HG03159 (cell line): ENCODE results near the gene SHF.

ENCODE experiments used
- ATAC-seq: cut with Tn5 transposase; IDR thresholded peaks from one replicate; pipeline ENCODE4 v1.9.1; 2021; ENCODE audit warnings: mild to moderate bottlenecking, moderate library complexity; ENCODE audit not compliant: unreplicated experiment

The SHF gene

GRCh38 chr15:45199136-45199810, 11.5 kb upstream of the SHF start:
- ATAC-seq, result peak; percentile 13

DNA sequence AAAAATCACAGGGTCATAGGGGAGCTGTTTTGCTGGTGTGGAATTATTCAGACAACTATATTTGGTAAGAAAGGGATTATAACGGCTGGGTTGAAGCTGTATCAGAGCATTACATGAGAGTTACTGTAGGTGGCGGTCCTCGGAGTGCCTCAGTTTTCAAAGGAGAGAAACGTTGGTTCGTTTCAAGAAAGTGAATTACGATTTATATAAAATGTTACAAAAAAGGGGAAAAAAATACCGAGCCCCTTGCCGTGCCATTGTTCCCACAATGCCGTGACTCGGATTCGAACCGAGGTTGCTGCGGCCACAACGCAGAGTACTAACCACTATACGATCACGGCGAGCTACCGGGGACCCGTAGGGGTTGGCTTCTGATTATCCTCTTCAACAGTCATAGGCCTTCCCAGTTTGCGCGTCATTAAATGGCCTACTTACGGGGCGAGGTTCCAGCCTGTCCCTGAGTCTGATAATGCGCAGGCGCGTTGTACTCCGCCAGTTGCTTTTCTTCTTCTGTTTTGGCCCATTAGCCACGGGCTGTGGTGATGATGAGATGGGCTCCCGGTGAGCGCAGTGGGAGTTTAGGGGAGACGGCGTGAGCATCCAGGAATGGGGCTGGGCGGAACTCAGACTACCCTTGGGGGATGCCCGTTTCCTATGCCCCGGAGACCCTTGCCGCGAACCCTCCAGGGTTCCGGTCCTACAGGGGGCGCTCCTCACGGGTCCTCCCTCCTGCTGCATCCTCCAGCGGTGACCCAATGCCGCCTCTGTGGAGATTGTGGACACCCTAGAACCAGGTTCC, 10.8 kb upstream of the SHF start:
- ATAC-seq, result peak; percentile 66

- no peak for ATAC-seq
Observed at GRCh38 chr15:45197512-45197911, 9.7 kb upstream of the SHF start.

- ATAC-seq, result no peak
Observed at GRCh38 chr15:45187578-45187893, 230 bp downstream of the SHF start.

DNA sequence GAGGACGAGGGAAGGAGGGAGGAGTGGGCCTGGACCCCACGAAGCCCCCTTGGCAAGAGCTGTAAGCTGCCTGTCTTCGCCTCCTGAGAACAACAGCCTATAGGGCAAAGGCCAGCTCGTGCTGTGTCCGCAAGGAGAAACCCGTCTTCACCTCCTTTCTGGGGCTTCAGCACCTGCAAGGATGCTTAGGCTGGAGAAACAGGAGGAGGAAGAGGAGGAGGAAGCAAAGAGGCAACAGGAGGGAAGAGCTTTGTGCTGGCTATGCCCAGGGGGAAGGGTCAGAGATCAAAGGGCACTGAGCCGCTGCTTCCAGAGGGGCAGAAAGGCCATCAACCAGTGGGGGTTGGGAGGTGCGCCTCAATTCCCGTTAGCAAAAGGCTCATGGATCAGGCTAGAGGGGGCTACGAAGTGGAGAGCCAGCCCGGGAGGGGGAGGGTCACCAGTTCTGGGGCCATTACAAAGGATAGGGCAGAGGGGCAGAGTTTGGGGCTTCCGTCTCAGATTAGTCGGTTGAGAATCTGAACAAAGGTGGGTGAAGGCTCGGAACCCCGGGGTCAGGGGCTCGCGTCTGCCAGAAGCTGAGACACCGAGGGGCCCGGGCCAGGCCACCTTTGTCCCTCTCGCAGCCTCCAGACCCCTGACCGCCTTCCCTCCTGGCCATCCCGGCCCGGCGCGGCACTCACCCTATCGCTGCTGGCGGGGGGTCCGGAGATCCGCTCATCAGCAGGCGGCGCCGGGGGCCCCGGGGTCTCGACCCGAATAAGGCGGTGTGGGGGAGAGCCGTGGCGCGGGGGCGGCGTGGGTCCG, 792 bp downstream of the SHF start:
- no peak for ATAC-seq

GRCh38 chr15:45185903-45186770, 1.6 kb downstream of the SHF start:
- ATAC-seq, result no peak

GRCh38 chr15:45185069-45185779, 2.5 kb downstream of the SHF start:
- no peak for ATAC-seq

GRCh38 chr15:45184562-45185041, 3.2 kb downstream of the SHF start:
- ATAC-seq, result no peak

- ATAC-seq, result no peak
Observed at GRCh38 chr15:45183511-45183910, 4.3 kb downstream of the SHF start.

GRCh38 chr15:45182996-45183395, 4.8 kb downstream of the SHF start:
- ATAC-seq, result no peak

- no peak for ATAC-seq
Observed at GRCh38 chr15:45181491-45182285, 6.1 kb downstream of the SHF start.

GRCh38 chr15:45180648-45181436, 6.9 kb downstream of the SHF start:
- no peak for ATAC-seq

GRCh38 chr15:45180201-45180600, 7.6 kb downstream of the SHF start:
- no peak for ATAC-seq

GRCh38 chr15:45179221-45179985, 8.4 kb downstream of the SHF start:
- no peak for ATAC-seq

DNA sequence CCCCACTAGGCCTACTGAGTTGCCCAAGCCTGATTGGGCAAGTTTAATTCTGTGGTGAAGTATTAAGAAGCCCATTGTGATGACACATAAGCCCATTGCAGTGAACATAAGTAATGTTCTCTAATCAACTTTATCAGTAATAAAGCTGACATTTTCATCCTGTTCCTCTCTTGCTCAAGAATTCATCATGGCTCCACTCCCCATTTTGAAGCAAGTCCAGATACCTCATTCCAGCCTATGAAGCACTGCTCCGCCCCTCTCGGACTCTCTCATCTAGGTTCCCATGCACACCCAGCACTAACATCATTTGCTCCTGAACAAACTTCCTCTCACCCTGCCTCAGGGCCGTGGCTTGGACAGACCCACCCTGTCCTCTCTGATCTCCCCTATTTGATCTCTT, 10.5 kb downstream of the SHF start:
- ATAC-seq, result no peak

- no peak for ATAC-seq
Observed at GRCh38 chr15:45174577-45174976, 13.2 kb downstream of the SHF start.

GRCh38 chr15:45174069-45174468, 13.7 kb downstream of the SHF start:
- no peak for ATAC-seq

DNA sequence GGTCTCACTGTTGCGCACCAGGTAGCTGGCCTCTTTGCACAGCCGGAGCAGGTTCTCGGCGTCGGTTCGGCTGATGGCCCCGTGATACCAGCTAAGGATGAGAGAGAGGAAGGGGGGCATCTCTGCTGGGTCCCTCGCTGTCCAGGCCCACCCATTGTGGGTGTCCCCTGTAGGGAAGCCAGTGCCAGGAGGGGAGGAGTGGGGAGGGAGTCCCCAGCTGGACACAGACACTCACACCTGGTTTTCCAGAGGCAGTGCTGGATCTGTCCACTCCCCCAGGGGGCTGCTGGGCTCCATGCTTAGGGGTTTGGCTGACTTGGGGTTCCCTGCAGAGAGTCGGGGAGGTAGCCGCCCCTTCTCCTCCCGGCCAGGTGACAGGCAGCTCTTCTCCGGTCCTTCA, 15.9 kb downstream of the SHF start:
- ATAC-seq, result no peak
